HCT116 (cell line): Measurements from ENCODE around the gene LIMD2. TPM values are rescaled to one million over a fixed set of nuclear protein-coding genes. Genes with fewer than 3 reads are reported as not detected.

ENCODE experiments used
- ATAC-seq: fragments of 200-7000 bp; cut with Tn5 transposase; 2 replicates; pipeline ENCODE4 v1.9.1; 2020; ENCODE audit warnings: mild to moderate bottlenecking, moderate library complexity
- BruUV-seq: library from RNA; stranded (reverse); fragments of 400-500 nt; replicated peaks from 2 replicates; lab custom pipeline; 2021; lab: Mats Ljungman, UMichigan
- CTCF ChIA-PET: fragments of 300-600 bp; sonication (Branson Sonifier 250); formaldehyde crosslinking; loops from one replicate; lab custom pipeline; 2021; ENCODE audit warnings: antibody characterized with exemption; lab: Charles Lee
- POLR2A ChIA-PET: fragments of 300-600, 350-600 bp; sonication (Branson Sonifier 250); formaldehyde crosslinking; loops from one replicate; lab custom pipeline; 2021; ENCODE audit warnings: antibody characterized with exemption; lab: Charles Lee
- RAD21 ChIA-PET, 2 experiments: fragments of 300-600 bp; sonication (Branson Sonifier 250); formaldehyde crosslinking; loops; one replicate each; lab custom pipeline; 2023; ENCODE audit warnings: low total read pairs in 2 of 2; ENCODE audit not compliant: uncharacterized antibody in 2 of 2, unreplicated experiment in 2 of 2, low non-redundant PET in 1 of 2; lab: Charles Lee
- DNase-seq: peaks from one replicate; pipeline ENCODE4 v3.0.0-alpha.2; 2010; ENCODE audit warnings: low read depth, low spot score
- H2AFZ ChIP-seq: fragments of 200-600 bp; shearing (Covaris generic), sonication (generic); 2 replicates; pipeline ENCODE4 v1.6.1; 2017; ENCODE audit warnings: low read depth, mixed run types, mixed read lengths, antibody characterized with exemption, low read length; ENCODE audit not compliant: poor library complexity, severe bottlenecking
- H3K27ac ChIP-seq: 2 replicates; pipeline ENCODE4 v1.5.1; 2012; ENCODE audit warnings: low read depth, low read length
- H3K27me3 ChIP-seq: fragments of 200-600 bp; sonication (generic); 2 replicates; pipeline ENCODE4 v1.6.1; 2016; ENCODE audit warnings: mixed run types, low read length, mixed read lengths; ENCODE audit not compliant: insufficient read depth
- H3K36me3 ChIP-seq, 2 experiments: fragments of 200-500 bp in 1 of 2; fragments of 200-600 bp in 1 of 2; sonication (Bioruptor generic) in 1 of 2; sonication (generic) in 1 of 2; 2 replicates each; pipeline versions ENCODE4 v1.5.1 to v1.6.1; 2014 to 2016; ENCODE audit warnings: low read length in 2 of 2, inconsistent platforms in 1 of 2, mixed read lengths in 1 of 2, mixed run types in 1 of 2; ENCODE audit not compliant: insufficient read depth in 2 of 2, control insufficient read depth in 1 of 2
- H3K4me1 ChIP-seq, 2 experiments: fragments of 200-600 bp in 1 of 2; sonication (generic) in 1 of 2; 2 replicates each; pipeline versions ENCODE4 v1.5.1 to v1.6.1; 2012 to 2017; ENCODE audit warnings: low read length in 2 of 2, inconsistent platforms in 1 of 2, mild to moderate bottlenecking in 1 of 2, mixed read lengths in 1 of 2, mixed run types in 1 of 2, moderate library complexity in 1 of 2; ENCODE audit not compliant: insufficient read depth in 2 of 2, control insufficient read depth in 1 of 2
- H3K4me2 ChIP-seq: fragments of 200-600 bp; sonication (generic); 2 replicates; pipeline ENCODE4 v1.6.1; 2017; ENCODE audit warnings: mixed run types, low read length, mixed read lengths
- H3K4me3 ChIP-seq, 2 experiments: fragments of 200-600 bp in 1 of 2; sonication (generic) in 1 of 2; replicated peaks in 1 of 2; 2 replicates each; pipeline ENCODE4 v1.5.1; 2011 to 2016; ENCODE audit warnings: low read length in 2 of 2, control low read depth in 1 of 2, low read depth in 1 of 2, mild to moderate bottlenecking in 1 of 2, mixed read lengths in 1 of 2, mixed run types in 1 of 2
- H3K79me2 ChIP-seq: fragments of 200-600 bp; sonication (generic); 2 replicates; pipeline ENCODE4 v1.6.1; 2017; ENCODE audit warnings: mild to moderate bottlenecking, mixed run types, low read length, moderate library complexity, mixed read lengths; ENCODE audit not compliant: insufficient read depth
- H3K9ac ChIP-seq: fragments of 200-600 bp; sonication (generic); 2 replicates; pipeline ENCODE4 v1.6.1; 2016; ENCODE audit warnings: low read length, mixed read lengths
- H3K9me2 ChIP-seq: fragments of 200-600 bp; sonication (generic), shearing (Covaris generic); 2 replicates; pipeline ENCODE4 v1.6.1; 2017; ENCODE audit warnings: mixed run types, mild to moderate bottlenecking, moderate library complexity; ENCODE audit not compliant: insufficient read depth
- H3K9me3 ChIP-seq, 2 experiments: fragments of 200-500 bp in 1 of 2; fragments of 200-600 bp in 1 of 2; sonication (Bioruptor generic) in 1 of 2; sonication (generic) in 1 of 2; 2 replicates each; pipeline ENCODE4 v1.6.1; 2014 to 2017; ENCODE audit warnings: low read length in 2 of 2, mixed read lengths in 2 of 2, inconsistent platforms in 1 of 2, low read depth in 1 of 2, mild to moderate bottlenecking in 1 of 2, mixed run types in 1 of 2, moderate library complexity in 1 of 2; ENCODE audit not compliant: control insufficient read depth in 1 of 2, insufficient read depth in 1 of 2
- H4K20me1 ChIP-seq: fragments of 200-600 bp; sonication (generic), shearing (Covaris generic); 2 replicates; pipeline ENCODE4 v1.6.1; 2017; ENCODE audit warnings: mixed run types, mild to moderate bottlenecking, moderate library complexity; ENCODE audit not compliant: insufficient read depth
- CBX3 ChIP-seq: IDR thresholded peaks from 2 replicates; pipeline ENCODE4 v1.6.1; 2012; ENCODE audit warnings: low read depth
- CEBPB ChIP-seq: IDR thresholded peaks from 2 replicates; pipeline ENCODE4 v1.6.1; 2012; ENCODE audit warnings: low read depth
- EGR1 ChIP-seq: IDR thresholded peaks from 2 replicates; pipeline ENCODE4 v1.6.1; 2012; ENCODE audit warnings: low read depth
- ELF1 ChIP-seq: IDR thresholded peaks from 2 replicates; pipeline ENCODE4 v1.6.1; 2012; ENCODE audit warnings: low read depth, borderline replicate concordance
- EZH2 ChIP-seq: fragments of 200-600 bp; sonication (generic); IDR thresholded peaks from 2 replicates; pipeline ENCODE4 v1.6.1; 2017; ENCODE audit warnings: antibody characterized with exemption, mixed run types
- EZH2phosphoT487 ChIP-seq: fragments of 200-600 bp; IDR thresholded peaks from 2 replicates; pipeline ENCODE4 v1.6.1; 2018; ENCODE audit warnings: antibody characterized with exemption, borderline replicate concordance
- JUND ChIP-seq: IDR thresholded peaks from 2 replicates; pipeline ENCODE4 v1.6.1; 2012
- TCF7L2 ChIP-seq: IDR thresholded peaks from 2 replicates; pipeline ENCODE4 v1.7.0; 2011; ENCODE audit warnings: borderline replicate concordance, inconsistent platforms; ENCODE audit not compliant: insufficient read depth, insufficient read length; ENCODE audit errors: extremely low read depth
- YY1 ChIP-seq: IDR thresholded peaks from 2 replicates; pipeline ENCODE4 v1.6.1; 2011; ENCODE audit warnings: low read length, low read depth, moderate library complexity, mild to moderate bottlenecking; ENCODE audit not compliant: insufficient replicate concordance; ENCODE audit errors: extremely low read depth
- intact Hi-C: fragments of 100-400 bp; cut with micrococcal nuclease; formaldehyde crosslinking; loops from 2 replicates; pipeline ENCODE4 v1.10.0; 2022
- total RNA-seq: library from RNA; stranded (reverse); gene quantifications from one replicate; pipeline ENCODE4 v1.2.1, GENCODE V29; 2021; ENCODE audit not compliant: unreplicated experiment
- TF ChIP-seq, protein P1 (sequence below), 3 experiments: fragments of 200-600 bp in 1 of 3; sonication (generic) in 1 of 3; IDR thresholded peaks in 2 of 3; conservative IDR thresholded peaks in 1 of 3; 2 replicates each; pipeline ENCODE4 v1.5.1; 2012 to 2017; ENCODE audit warnings: low read depth in 2 of 3, low read length in 2 of 3, antibody characterized with exemption in 1 of 3, borderline replicate concordance in 1 of 3, control low read depth in 1 of 3, mild to moderate bottlenecking in 1 of 3, mixed read lengths in 1 of 3, mixed run types in 1 of 3, moderate library complexity in 1 of 3; ENCODE audit not compliant: insufficient read depth in 1 of 3
- TF ChIP-seq, protein P2 (sequence below): IDR thresholded peaks from 2 replicates; pipeline ENCODE4 v1.6.1; 2012; ENCODE audit warnings: low read depth
- TF ChIP-seq, protein P3 (sequence below): IDR thresholded peaks from 2 replicates; pipeline ENCODE4 v1.6.1; 2012

The LIMD2 gene
- total RNA-seq, 1 experiment from 2014 or later, result 8.4 TPM

DNA sequence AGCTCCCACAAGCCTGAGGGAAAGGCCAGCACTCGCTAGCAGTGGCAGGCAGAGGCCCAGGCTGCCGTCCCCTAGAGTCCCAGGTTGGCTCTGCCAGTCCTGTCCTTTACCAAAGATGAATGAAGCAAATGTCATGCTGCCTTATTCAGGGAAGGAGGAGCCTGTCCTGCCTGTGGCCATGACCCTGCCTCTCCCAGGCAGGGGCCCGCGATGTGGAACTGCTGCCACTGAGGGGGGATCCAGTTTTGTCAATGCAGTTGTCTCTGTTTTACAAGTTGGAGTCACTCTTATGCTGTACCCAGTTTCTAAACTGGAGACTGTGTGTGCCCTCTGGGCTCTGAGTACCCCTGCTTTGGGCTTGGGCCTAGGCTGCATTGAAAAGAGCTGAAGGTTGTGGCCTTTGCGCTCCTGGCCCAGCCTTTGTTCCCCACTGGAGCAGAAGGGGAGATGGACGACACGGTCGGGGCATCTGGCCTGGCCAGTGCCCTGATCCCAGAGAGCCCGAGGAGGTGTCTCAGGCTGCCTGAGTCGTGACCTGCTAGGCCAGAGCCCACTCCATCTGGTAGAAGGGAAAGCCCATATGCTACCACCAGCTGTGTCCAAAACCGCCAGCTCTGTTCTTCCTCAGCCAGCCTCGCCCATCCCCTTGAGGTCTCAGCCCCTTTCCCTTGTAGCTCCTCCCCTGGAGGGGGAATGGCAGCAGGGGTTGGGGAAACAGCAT is 5.5 kb downstream of the LIMD2 start:
- Histone ChIP-seq H3K4me3 (no peak overlapping the region), H3K27ac (no peak overlapping the region), H3K4me2 (no peak overlapping the region), H3K9me3 (no peaks in the 10 kb centered on the region), H4K20me1 (no peaks in the 10 kb centered on the region), H2AFZ (no peak overlapping the region), H3K9ac (no peak overlapping the region), H3K9me2 (no peaks in the 10 kb centered on the region), H3K36me3 (peaks cover 3 to 5% of the 10 kb centered on the region in 2 experiments; a peak in 2 of 4 replicates), H3K4me1 (peaks cover 0 to 20% of the 10 kb centered on the region in 2 experiments; a peak in 2 of 4 replicates), H3K27me3 (no peaks in the 10 kb centered on the region), H3K79me2 (no peaks in the 10 kb centered on the region)
- TF ChIP-seq EZH2phosphoT487 (no peak), JUND (no peak), CBX3 (no peak), TCF7L2 (no peak), CEBPB (no peak), ELF1 (no peak), EGR1 (no peak), EZH2 (no peak), YY1 (no peak)
- TF ChIP-seq, protein P1, sequence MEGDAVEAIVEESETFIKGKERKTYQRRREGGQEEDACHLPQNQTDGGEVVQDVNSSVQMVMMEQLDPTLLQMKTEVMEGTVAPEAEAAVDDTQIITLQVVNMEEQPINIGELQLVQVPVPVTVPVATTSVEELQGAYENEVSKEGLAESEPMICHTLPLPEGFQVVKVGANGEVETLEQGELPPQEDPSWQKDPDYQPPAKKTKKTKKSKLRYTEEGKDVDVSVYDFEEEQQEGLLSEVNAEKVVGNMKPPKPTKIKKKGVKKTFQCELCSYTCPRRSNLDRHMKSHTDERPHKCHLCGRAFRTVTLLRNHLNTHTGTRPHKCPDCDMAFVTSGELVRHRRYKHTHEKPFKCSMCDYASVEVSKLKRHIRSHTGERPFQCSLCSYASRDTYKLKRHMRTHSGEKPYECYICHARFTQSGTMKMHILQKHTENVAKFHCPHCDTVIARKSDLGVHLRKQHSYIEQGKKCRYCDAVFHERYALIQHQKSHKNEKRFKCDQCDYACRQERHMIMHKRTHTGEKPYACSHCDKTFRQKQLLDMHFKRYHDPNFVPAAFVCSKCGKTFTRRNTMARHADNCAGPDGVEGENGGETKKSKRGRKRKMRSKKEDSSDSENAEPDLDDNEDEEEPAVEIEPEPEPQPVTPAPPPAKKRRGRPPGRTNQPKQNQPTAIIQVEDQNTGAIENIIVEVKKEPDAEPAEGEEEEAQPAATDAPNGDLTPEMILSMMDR (IDR thresholded peaks at IDR 0.05 in 2 of 3, conservative IDR thresholded peaks at IDR 0.05 in 1 of 3; ENCODE audit: borderline replicate concordance in 1 of 3, insufficient read depth in 1 of 3, low read depth in 2 of 3, low read length in 2 of 3), result no peak
- TF ChIP-seq, protein P2, sequence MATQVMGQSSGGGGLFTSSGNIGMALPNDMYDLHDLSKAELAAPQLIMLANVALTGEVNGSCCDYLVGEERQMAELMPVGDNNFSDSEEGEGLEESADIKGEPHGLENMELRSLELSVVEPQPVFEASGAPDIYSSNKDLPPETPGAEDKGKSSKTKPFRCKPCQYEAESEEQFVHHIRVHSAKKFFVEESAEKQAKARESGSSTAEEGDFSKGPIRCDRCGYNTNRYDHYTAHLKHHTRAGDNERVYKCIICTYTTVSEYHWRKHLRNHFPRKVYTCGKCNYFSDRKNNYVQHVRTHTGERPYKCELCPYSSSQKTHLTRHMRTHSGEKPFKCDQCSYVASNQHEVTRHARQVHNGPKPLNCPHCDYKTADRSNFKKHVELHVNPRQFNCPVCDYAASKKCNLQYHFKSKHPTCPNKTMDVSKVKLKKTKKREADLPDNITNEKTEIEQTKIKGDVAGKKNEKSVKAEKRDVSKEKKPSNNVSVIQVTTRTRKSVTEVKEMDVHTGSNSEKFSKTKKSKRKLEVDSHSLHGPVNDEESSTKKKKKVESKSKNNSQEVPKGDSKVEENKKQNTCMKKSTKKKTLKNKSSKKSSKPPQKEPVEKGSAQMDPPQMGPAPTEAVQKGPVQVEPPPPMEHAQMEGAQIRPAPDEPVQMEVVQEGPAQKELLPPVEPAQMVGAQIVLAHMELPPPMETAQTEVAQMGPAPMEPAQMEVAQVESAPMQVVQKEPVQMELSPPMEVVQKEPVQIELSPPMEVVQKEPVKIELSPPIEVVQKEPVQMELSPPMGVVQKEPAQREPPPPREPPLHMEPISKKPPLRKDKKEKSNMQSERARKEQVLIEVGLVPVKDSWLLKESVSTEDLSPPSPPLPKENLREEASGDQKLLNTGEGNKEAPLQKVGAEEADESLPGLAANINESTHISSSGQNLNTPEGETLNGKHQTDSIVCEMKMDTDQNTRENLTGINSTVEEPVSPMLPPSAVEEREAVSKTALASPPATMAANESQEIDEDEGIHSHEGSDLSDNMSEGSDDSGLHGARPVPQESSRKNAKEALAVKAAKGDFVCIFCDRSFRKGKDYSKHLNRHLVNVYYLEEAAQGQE, result no peak
- TF ChIP-seq, protein P3, sequence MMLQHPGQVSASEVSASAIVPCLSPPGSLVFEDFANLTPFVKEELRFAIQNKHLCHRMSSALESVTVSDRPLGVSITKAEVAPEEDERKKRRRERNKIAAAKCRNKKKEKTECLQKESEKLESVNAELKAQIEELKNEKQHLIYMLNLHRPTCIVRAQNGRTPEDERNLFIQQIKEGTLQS, result no peak
- CTCF ChIA-PET, result interaction anchor here (0.7 to 2.0 kb wide), 4 partner anchors 13 to 684 kb away, joined by 3 to 8 read pairs (median 4); no protein-coding TSS in a partner anchor
- no TSS peak for BruUV-seq
- ATAC-seq (no peak), DNase-seq (no peak)
- intact Hi-C loops, result no loop called here
- RAD21 ChIA-PET, result interaction anchor here (0.7 kb wide), 2 partner anchors 75 to 163 kb away, joined by 3 read pairs; no protein-coding TSS in a partner anchor
- POLR2A ChIA-PET, result interaction anchor here (0.7 to 1.3 kb wide), 2 partner anchors 72 to 93 kb away, joined by 4 to 5 read pairs; partner anchors contain the start of gene MAP3K3
